Upper lobe of left lung (tissue), 6 donors: ENCODE data around the gene KIF21B. TPM values are rescaled to one million over a fixed set of nuclear protein-coding genes. Genes with fewer than 3 reads are reported as not detected.

Experiments used
- ATAC-seq, 2 donors: fragments of 200-7000 bp; cut with Tn5 transposase; one replicate each; pipeline ENCODE4 v1.9.1; 2022; ENCODE audit warnings: mild to moderate bottlenecking in 2 of 2, moderate library complexity in 2 of 2; ENCODE audit not compliant: low FRiP score in 2 of 2
- DNase-seq, 2 donors: peaks; one replicate each; pipeline ENCODE4 v3.0.0-alpha.2; 2019 to 2020
- H3K27ac ChIP-seq, 4 donors: fragments of 200-600 bp; sonication (generic); one replicate each; pipeline ENCODE4 v1.5.1; 2016 to 2019
- H3K27me3 ChIP-seq, 4 donors: fragments of 200-600 bp; sonication (generic); one replicate each; pipeline ENCODE4 v1.5.1; 2017 to 2019
- H3K36me3 ChIP-seq, 4 donors: fragments of 200-600 bp; sonication (generic); one replicate each; pipeline ENCODE4 v1.5.1; 2016 to 2019
- H3K4me1 ChIP-seq, 4 donors: fragments of 200-600 bp; sonication (generic); one replicate each; pipeline ENCODE4 v1.5.1; 2018 to 2019
- H3K4me3 ChIP-seq, 4 donors: fragments of 200-600 bp; sonication (generic); one replicate each; pipeline ENCODE4 v1.5.1; 2017 to 2019; ENCODE audit warnings: mild to moderate bottlenecking in 2 of 4, moderate library complexity in 1 of 4
- H3K9me3 ChIP-seq, 4 donors: fragments of 200-600 bp; sonication (generic); one replicate each; pipeline ENCODE4 v1.5.1; 2018 to 2019
- EP300 ChIP-seq, 4 donors: sonication (generic); formaldehyde crosslinking; IDR thresholded peaks; one replicate each; pipeline ENCODE4 v1.5.1; 2017; ENCODE audit warnings: antibody characterized with exemption in 4 of 4, control low read depth in 2 of 4
- POLR2A ChIP-seq, 4 donors: fragments of 450-650 bp; IDR thresholded peaks; one replicate each; pipeline ENCODE4 v1.5.1; 2016 to 2017; ENCODE audit warnings: antibody characterized with exemption in 4 of 4, mild to moderate bottlenecking in 2 of 4
- POLR2AphosphoS5 ChIP-seq, 2 donors: sonication (generic); formaldehyde crosslinking; IDR thresholded peaks; one replicate each; pipeline ENCODE4 v1.5.1; 2017; ENCODE audit warnings: antibody characterized with exemption in 2 of 2
- WGBS, 2 donors: methylation state at CpG; one replicate each; pipeline ENCODE4 v1.1.5; 2017 to 2018; 5-methylcytosine and 5-hydroxymethylcytosine counted together
- total RNA-seq, 6 donors: library from RNA; depleted of rRNA in 4 of 6; stranded (reverse); fragments of >200 nt in 4 of 6; gene quantifications; one replicate each; pipeline versions ENCODE4 v1.1.0 to v1.2.1, GENCODE V29; 2016 to 2021
- TF ChIP-seq, protein P1 (sequence below), 6 experiments: fragments of 450-650 bp in 4 of 6; fragments of 200-600 bp in 2 of 6; sonication (generic) in 2 of 6; IDR thresholded peaks; one replicate each; pipeline ENCODE4 v1.5.1; 2016 to 2019; ENCODE audit warnings: antibody characterized with exemption in 6 of 6
- donor health status: DM: no; HTN: no; CAD: no; lungs with moderate emphysema.
- donor health status: DM: no; HTN: yes; CAD: no; lungs with severe emphysema.

Gene KIF21B
- total RNA-seq, 6 donors from 2014 or later: 3.6 to 18.9 (median 6.1) TPM

DNA sequence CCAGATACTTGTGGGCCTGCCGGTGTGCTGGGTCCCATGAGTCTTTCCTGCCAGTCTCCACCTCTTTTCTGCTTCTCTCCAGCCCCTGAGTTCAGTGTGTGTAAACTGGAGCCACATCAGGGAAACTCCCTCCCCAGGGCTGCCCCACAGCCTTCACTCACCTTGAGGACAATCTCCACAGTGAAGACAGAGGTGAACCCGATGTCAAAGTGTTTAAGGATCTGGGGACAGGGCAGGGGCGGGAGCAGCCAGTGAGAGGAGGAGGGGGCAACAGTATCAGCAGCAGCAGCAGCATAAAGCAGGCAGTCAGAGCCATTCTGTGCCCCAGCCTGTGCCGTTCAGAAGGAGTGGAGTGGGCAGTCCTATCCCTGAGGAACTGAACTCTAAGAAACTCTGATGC is 45.5 kb upstream of the KIF21B start:
- Histone ChIP-seq H3K9me3 (no peaks in the 10 kb centered on the region), H3K36me3 (no peaks in the 10 kb centered on the region), H3K4me1 (no peaks in the 10 kb centered on the region), H3K27ac (no peak overlapping the region), H3K4me3 (no peak overlapping the region), H3K27me3 (no peaks in the 10 kb centered on the region)
- ATAC-seq (no peak), DNase-seq (no peak)
- 60 to 80% methylated on average over 4 of the region's 4 CpGs for WGBS, 2 donors
- no peak for TF ChIP-seq POLR2AphosphoS5 (IDR thresholded peaks at IDR 0.05)
- TF ChIP-seq, protein P1, sequence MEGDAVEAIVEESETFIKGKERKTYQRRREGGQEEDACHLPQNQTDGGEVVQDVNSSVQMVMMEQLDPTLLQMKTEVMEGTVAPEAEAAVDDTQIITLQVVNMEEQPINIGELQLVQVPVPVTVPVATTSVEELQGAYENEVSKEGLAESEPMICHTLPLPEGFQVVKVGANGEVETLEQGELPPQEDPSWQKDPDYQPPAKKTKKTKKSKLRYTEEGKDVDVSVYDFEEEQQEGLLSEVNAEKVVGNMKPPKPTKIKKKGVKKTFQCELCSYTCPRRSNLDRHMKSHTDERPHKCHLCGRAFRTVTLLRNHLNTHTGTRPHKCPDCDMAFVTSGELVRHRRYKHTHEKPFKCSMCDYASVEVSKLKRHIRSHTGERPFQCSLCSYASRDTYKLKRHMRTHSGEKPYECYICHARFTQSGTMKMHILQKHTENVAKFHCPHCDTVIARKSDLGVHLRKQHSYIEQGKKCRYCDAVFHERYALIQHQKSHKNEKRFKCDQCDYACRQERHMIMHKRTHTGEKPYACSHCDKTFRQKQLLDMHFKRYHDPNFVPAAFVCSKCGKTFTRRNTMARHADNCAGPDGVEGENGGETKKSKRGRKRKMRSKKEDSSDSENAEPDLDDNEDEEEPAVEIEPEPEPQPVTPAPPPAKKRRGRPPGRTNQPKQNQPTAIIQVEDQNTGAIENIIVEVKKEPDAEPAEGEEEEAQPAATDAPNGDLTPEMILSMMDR (IDR thresholded peaks at IDR 0.05): no peak
- no peak for TF ChIP-seq EP300 (IDR thresholded peaks at IDR 0.05)
- TF ChIP-seq POLR2A (IDR thresholded peaks at IDR 0.05): no peak

DNA sequence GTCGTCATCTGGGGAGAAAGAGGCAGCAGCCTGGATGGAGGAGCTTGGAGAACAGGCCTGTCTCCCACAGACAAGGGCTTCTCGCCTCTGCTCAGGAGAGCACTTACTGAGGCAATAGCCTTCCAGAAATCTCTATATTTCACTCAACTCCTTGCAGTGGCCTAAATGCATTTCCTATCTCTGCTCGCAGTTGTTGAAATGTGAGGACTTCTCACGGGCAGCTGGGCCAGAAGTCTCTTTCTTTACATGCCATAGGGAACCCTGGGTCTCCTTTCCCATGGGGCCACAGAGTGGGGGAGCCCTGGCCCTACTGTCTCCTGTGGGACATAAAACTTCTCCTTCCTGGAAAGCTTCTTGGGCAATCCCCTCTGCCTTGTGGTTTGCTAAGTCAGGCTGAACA is 43.5 kb upstream of the KIF21B start:
- Histone ChIP-seq H3K4me1 (no peaks in the 10 kb centered on the region), H3K36me3 (no peaks in the 10 kb centered on the region), H3K27me3 (no peaks in the 10 kb centered on the region), H3K4me3 (no peak overlapping the region), H3K27ac (no peak overlapping the region), H3K9me3 (no peaks in the 10 kb centered on the region)
- TF ChIP-seq, protein P1 (IDR thresholded peaks at IDR 0.05): no peak
- TF ChIP-seq POLR2A (IDR thresholded peaks at IDR 0.05) (no peak), EP300 (IDR thresholded peaks at IDR 0.05) (no peak), POLR2AphosphoS5 (IDR thresholded peaks at IDR 0.05) (no peak)
- WGBS, 2 donors: 69 to 76% methylated on average over 2 to 4 of the region's 4 CpGs
- DNase-seq (no peak), ATAC-seq (no peak)

DNA sequence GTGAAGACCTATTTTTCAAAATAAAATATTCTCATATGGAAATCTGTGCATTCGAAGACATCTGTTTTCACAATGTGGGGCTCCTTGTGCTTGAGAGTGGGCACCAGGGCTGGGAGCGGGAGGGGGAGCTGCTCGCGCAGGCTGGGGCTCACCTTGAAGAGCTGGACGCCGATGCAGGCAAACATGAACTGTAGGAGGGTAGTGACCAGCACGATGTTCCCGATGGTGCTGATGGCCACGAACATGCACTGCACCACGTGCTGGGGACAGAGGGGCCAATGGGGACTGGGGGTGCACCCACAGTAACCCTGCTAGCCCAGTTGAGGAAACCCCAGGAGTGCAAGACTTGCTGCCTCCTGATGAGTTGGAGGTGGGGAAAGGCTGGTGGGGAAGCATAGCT is 42.2 kb upstream of the KIF21B start:
- WGBS, 2 donors: 95% methylated on average over 6 to 10 of the region's 10 CpGs
- H3K27ac ChIP-seq: no peak overlapping the region
- TF ChIP-seq, protein P1 (IDR thresholded peaks at IDR 0.05): no peak
- TF ChIP-seq POLR2AphosphoS5 (IDR thresholded peaks at IDR 0.05): no peak
- no peak for TF ChIP-seq POLR2A (IDR thresholded peaks at IDR 0.05)
- no peaks in the 10 kb centered on the region for H3K4me1 ChIP-seq
- no peaks in the 10 kb centered on the region for H3K9me3 ChIP-seq
- H3K4me3 ChIP-seq: no peak overlapping the region
- no peaks in the 10 kb centered on the region for H3K36me3 ChIP-seq
- no peaks in the 10 kb centered on the region for H3K27me3 ChIP-seq
- no peak for ATAC-seq
- DNase-seq: no peak

DNA sequence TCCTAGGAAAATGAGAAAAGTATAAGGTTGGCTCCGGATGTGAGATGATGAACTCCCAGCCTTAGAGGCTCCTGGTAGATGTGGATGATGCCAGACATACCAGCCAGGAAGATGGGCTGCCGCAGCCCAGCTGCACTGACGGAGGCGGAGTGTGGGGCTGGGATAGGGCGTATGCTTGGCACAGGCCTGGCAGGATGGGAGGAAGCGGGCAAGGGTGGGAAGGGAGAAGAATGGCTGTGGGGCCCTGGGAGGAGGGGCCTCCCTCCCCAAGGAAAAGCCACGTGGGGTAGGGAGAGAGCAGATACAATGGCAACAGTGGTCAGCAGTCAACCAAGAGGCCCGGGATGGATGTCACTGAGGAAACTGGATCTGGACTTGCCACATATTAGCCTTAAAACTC is 41.3 kb upstream of the KIF21B start:
- TF ChIP-seq EP300 (IDR thresholded peaks at IDR 0.05) (no peak), POLR2AphosphoS5 (IDR thresholded peaks at IDR 0.05) (no peak), POLR2A (IDR thresholded peaks at IDR 0.05) (no peak)
- TF ChIP-seq, protein P1 (IDR thresholded peaks at IDR 0.05): no peak
- Histone ChIP-seq H3K36me3 (no peaks in the 10 kb centered on the region), H3K4me3 (no peak overlapping the region), H3K27ac (no peak overlapping the region), H3K4me1 (peaks cover 0 to 3% (median 0%) of the 10 kb centered on the region in 4 donors), H3K27me3 (no peaks in the 10 kb centered on the region), H3K9me3 (no peaks in the 10 kb centered on the region)
- 65 to 79% methylated on average over 8 of the region's 8 CpGs for WGBS, 2 donors
- DNase-seq: no peak
- no peak for ATAC-seq

DNA sequence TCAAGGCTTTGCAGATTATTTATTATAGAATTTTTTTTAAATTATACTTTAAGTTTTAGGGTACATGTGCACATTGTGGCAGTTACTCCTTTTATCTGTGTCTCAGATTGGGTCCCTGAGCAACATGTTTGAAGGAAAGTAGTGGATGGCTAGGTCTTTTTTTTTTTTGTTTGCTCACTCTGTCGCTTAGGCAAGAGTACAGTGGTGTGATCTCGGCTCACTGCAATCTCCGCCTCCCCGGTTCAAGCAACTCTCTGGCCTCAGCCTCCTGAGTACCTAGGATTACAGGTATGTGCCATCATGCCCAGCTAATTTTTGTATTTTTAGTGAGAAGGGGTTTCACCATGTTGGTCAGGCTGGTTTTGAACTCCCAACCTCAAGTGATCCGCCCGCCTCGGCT is 39.6 kb upstream of the KIF21B start:
- peaks cover 0 to 3% (median 0%) of the 10 kb centered on the region in 4 donors for H3K4me1 ChIP-seq
- no peak for TF ChIP-seq EP300 (IDR thresholded peaks at IDR 0.05)
- no peak for TF ChIP-seq POLR2AphosphoS5 (IDR thresholded peaks at IDR 0.05)
- TF ChIP-seq, protein P1 (IDR thresholded peaks at IDR 0.05): no peak
- TF ChIP-seq POLR2A (IDR thresholded peaks at IDR 0.05): no peak
- no peaks in the 10 kb centered on the region for H3K27me3 ChIP-seq
- no peak overlapping the region for H3K27ac ChIP-seq
- DNase-seq: no peak
- H3K4me3 ChIP-seq: no peak overlapping the region
- H3K36me3 ChIP-seq: no peaks in the 10 kb centered on the region
- no peaks in the 10 kb centered on the region for H3K9me3 ChIP-seq
- ATAC-seq: no peak
- WGBS, 2 donors: 82 to 90% methylated on average over 7 of the region's 7 CpGs
